ENCODE measurements around the gene MYO18B.

DNA sequence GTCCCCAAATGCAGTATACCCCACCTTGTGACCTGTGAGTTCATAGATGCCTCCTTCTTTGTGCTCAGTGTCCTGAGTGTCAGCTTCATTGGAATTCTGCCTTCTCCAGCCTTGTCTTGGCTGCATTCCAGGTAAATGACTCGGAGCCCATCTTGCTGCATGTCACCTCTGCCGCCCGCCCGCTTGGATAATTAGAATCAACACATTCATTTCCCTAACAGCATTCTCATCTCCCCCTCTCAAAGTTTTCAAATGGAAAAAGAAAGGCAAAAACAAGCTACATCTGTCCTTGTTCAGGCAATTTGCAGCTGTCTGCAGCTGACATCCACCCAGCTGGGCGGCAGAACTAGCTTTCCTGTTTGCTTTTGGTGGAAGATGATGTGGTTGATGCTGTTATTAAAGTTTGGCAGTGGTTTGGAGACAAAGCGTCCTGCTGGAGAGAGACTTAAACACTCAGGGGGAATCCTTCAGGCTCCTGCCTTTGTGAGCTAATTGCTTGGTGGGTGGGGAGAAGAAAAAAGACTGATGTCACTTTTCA lies 228.5 kb downstream of the MYO18B start:
- TF ChIP-seq, protein P1, sequence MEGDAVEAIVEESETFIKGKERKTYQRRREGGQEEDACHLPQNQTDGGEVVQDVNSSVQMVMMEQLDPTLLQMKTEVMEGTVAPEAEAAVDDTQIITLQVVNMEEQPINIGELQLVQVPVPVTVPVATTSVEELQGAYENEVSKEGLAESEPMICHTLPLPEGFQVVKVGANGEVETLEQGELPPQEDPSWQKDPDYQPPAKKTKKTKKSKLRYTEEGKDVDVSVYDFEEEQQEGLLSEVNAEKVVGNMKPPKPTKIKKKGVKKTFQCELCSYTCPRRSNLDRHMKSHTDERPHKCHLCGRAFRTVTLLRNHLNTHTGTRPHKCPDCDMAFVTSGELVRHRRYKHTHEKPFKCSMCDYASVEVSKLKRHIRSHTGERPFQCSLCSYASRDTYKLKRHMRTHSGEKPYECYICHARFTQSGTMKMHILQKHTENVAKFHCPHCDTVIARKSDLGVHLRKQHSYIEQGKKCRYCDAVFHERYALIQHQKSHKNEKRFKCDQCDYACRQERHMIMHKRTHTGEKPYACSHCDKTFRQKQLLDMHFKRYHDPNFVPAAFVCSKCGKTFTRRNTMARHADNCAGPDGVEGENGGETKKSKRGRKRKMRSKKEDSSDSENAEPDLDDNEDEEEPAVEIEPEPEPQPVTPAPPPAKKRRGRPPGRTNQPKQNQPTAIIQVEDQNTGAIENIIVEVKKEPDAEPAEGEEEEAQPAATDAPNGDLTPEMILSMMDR (IDR thresholded peaks at IDR 0.05; ENCODE audit: insufficient read depth, low read length) = no peak
- TF ChIP-seq, protein P2, sequence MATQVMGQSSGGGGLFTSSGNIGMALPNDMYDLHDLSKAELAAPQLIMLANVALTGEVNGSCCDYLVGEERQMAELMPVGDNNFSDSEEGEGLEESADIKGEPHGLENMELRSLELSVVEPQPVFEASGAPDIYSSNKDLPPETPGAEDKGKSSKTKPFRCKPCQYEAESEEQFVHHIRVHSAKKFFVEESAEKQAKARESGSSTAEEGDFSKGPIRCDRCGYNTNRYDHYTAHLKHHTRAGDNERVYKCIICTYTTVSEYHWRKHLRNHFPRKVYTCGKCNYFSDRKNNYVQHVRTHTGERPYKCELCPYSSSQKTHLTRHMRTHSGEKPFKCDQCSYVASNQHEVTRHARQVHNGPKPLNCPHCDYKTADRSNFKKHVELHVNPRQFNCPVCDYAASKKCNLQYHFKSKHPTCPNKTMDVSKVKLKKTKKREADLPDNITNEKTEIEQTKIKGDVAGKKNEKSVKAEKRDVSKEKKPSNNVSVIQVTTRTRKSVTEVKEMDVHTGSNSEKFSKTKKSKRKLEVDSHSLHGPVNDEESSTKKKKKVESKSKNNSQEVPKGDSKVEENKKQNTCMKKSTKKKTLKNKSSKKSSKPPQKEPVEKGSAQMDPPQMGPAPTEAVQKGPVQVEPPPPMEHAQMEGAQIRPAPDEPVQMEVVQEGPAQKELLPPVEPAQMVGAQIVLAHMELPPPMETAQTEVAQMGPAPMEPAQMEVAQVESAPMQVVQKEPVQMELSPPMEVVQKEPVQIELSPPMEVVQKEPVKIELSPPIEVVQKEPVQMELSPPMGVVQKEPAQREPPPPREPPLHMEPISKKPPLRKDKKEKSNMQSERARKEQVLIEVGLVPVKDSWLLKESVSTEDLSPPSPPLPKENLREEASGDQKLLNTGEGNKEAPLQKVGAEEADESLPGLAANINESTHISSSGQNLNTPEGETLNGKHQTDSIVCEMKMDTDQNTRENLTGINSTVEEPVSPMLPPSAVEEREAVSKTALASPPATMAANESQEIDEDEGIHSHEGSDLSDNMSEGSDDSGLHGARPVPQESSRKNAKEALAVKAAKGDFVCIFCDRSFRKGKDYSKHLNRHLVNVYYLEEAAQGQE (IDR thresholded peaks at IDR 0.05; ENCODE audit: insufficient replicate concordance, low read depth) = no peak
- TF ChIP-seq POLR2AphosphoS5 (IDR thresholded peaks at IDR 0.05; ENCODE audit: low read depth) = no peak
